KG1 (cell line): ENCODE data around the gene ZNF513.

ENCODE experiments used
- DNase-seq: peaks from one replicate; lab custom pipeline; 2025; lab: John Stamatoyannopoulos, UW

ZNF513 gene

DNA sequence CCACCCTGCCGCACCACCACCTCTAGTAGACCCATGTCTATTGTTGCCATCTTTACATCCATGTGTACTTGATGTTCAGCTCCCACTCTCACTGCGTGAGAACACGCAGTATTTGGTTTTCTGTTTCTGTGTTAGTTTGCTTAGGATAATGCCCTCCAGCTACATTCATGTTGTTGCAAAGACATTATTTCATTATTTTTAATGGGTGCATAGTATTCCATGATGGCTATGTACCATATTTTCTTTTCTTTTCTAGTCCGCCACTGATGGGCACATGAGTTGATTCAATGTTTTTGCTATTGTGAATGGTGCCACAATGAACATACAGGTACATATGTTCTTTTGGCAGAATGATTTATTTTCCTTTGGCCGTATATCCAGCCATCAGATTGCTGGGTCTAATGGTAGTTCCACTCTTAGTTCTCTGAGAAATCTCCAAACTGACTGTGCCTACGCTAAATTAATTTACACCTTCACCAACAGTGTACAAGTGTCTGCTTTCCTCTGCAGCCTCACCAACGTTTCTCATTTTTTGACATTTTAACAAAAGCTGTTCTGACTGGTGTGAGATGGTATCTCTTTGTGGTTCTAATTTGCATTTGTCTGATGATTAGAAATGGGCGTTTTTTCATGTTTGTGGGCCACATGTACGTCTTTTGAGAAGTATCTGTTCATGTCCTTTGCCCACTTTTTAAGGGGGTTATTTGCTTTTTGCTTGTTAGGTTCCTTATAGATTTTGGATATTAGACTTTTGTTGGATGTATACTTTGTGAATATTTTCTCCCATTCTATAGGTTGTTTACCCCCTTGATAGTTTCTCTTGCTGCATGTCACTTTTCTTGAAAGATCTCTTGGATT, 10.5 kb upstream of the ZNF513 start:
- no peak for DNase-seq

DNA sequence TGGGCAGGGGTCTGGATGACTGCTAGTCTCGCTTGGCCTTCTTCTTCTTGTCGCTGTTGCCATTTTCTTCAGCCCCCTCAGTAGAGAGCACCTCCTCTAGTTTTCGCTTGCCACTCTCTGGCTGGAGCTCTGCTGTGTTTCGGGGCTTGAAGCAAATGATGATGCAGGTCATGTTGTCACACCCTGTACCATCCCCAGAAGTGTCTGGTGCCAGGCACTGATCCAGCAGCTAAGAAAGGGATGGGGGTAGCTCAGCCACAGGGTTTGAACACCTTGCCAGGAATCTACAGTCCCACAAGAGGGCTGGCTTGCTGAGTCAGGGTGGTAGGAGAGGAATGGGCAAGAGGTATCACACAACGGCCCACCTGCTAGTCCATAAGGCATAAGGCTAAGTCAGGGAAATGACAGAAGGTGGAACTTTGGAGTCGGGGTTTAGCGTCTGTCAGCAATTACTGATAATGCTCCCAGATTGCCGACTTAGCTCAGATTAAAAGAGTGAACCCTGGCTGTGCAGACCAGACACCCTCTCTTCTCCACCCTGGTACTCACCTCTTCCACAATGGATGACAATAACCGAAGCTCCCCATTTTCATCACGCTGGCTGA, 1.1 kb upstream of the ZNF513 start:
- no peak for DNase-seq

DNA sequence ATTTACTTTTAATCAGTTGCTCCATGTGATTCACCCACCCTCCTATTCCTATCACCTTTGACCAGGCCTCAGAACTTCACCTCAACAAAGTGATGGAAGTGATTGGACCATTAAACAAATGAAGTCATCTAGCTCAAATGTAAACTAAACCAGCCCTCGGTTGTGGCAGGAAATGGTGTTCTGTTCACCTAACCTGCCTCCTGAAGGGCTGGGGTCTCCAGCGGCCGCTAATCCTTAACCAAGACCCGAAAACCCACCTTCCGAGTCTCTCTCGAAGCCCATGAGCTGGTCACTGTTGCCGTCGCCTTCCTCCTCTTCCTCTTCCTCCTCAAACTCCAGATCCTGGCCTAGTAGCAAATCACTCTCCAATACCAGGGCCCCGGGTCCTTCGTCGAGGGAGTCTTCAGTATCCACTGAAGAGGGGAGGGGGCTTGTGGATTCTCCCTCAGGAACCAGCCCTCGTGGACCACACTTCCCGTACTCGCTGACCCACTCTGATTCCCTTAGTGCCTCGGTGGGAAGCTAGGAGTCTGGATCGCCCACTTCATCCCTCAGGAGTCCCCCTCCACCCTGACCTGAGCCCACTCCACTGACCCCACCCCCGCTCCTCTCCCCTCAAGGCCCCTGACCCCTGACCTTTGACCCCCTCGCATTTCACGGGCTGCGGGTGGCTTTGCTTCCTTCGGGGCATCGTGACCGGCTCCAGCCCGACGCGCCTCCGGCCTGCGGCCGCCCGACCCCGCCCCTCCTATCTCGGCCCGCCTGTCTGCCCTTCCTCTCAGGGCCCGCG, 503 bp downstream of the ZNF513 start:
- DNase-seq = no peak

DNA sequence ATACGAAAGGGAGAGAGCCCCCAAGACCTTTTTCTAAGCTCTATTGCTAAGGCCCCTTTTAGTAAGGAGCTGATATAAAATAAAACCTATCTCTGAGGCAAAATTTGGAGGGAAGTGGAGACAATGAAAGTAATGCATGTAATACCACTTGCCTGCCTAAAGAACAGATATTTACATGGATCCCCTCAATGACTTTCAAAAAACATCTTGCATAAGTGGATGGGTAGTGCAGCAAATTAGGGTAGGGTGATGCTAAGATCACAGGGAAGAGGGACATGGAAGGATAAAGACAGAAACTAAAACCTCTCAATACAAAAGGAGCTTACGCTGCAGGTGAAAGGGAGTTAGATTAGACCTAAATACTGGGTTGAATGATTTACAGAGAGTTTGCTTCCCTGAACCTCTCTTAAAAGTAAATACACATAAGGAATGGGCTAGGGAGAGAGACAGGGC, 1.1 kb downstream of the ZNF513 start:
- no peak for DNase-seq

DNA sequence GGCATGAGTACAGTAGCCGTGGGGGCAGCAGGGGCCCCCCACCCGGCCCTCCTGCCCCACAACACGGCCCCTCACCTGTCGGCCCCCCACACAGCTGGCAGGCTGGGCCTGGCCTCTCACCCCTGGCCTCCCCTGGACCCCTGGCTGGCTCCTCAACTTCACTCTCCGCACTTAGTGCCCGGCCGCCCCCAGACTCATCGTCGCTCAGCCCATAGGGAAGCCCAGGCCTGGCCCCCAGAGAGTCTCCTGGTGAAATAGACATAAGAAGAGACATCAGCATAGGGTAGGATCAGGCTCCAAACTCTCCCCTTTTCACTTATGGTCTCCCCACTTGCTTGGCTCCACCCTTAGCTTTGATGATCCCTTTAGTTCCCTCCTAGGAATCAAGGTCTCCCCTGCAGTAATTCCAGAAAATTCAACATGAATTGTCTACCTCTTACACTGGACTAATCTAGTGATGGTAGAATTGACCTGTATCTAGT, 1.7 kb downstream of the ZNF513 start:
- DNase-seq = no peak

DNA sequence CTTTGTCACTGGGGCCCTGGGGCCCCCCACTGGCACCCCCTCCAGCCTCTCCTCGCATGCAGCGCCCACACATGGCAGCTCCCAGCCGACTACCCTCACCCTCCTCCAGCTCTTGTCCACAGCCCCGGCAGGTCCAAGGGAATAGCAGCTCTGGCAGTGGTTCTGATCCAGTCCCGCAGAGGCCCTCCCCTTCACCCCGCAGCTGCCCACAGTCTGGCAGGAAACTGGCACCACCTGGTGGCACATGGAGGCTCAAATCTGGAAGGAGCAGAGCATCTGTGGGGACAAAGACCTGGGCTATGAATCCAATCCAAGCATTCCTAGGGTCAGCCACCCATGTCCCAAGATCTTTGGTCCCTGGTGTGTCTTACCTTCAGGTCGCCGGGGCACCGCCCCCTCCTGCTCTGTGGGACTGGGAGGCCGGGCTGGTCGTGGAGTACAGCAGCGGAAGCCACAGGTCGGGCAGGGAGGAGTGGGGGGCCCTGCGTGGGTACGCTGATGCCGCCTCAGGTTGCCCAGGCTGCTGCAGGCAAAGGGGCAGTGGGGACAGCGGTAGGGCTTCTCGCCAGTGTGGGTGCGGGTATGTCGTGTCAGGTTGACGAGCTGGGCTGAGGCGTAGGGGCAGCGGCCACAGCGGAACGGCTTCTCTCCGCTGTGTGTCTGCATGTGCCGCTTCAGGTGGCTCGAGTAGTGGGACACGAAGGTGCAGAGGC, 2.3 kb downstream of the ZNF513 start:
- no peak for DNase-seq

DNA sequence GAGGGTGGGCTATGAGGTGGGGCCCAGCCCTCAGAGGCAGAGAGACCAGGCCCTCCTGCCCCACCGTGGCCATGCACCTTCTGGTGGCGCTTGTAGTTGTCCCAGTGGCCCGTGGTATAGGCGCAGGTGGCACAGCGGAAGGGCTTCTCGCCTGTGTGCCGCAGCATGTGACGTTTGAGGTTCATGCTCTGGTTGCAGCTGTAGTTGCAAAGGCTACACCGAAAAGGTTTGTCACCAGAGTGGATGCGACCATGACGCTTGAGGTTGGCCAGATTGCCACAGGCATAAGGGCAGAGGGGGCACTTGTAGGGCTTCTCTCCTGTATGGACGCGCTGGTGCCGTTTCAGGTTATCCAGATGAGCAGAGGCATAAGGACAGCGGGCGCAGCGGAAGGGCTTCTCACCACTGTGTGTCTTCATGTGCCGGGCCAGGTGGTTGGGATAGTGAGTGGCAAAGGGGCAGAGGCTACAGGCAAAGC, 2.9 kb downstream of the ZNF513 start:
- DNase-seq = no peak

DNA sequence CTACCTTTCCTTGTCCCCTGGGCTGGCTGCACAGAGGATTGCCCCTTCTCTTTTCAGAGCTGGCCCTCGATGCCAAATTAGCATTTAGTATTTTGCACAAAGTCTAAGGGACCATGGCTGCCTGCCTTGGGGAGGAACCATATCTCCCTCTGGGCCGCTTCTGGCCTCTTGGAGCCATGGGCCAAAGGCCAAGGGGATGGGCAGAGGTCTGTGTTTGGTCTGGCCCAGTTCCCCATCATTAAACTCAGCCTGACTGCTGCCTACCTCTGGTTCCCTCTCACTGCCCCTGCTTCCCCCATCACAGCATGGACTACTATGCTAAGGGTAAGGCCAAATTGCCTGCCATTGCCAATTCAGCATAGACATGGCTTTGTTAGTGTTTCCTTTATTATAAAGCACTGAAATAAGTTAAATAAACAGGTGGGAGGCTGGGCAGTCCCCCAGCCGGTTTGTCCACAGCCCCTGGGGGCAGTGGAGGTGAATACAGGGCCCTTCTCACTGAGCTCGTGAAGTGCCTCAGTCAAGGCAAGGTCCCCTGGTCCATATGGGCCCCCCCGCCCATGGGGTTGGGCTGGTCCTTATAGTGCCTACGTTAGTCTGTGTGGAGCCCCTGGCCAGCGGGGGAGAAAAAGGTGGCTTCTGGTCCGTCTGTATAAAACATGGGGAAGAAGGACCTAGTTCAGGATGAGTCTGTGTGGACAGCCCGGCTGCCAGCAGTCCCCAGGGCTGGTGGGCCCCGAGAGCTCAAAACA, 3.5 kb downstream of the ZNF513 start:
- no peak for DNase-seq

DNA sequence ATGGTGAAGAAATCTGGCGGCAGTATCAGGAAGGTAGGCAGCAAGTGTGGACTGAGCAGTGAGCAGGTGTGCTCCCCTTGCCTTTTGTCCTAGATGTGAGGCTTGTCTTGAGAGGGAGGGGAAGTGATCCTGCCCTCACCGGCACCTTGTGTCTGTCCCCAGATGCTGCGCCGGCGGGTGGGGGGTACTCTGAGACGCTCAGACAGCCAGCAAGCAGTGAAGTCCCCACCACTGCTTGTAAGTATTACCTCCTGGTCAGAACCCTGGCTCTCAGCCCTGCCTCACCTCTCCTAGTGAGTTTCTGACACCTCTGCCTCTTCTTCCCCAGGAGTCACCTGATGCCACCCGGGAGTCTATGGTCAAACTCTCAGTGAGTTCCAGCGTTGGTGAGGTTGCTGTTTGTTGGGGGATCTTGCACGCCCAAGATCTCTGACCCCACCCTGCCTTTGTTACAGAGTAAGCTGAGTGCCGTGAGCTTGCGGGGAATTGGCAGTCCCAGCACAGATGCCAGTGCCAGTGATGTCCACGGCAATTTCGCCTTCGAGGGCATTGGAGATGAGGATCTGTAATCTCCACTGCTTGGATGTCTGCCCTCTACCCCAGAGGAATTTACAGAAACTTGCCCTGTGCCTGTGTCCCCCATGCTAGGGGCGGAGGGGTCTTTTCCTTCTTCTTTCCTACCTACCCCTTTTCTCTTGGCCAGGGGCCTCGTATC, 4.2 kb downstream of the ZNF513 start:
- no peak for DNase-seq

DNA sequence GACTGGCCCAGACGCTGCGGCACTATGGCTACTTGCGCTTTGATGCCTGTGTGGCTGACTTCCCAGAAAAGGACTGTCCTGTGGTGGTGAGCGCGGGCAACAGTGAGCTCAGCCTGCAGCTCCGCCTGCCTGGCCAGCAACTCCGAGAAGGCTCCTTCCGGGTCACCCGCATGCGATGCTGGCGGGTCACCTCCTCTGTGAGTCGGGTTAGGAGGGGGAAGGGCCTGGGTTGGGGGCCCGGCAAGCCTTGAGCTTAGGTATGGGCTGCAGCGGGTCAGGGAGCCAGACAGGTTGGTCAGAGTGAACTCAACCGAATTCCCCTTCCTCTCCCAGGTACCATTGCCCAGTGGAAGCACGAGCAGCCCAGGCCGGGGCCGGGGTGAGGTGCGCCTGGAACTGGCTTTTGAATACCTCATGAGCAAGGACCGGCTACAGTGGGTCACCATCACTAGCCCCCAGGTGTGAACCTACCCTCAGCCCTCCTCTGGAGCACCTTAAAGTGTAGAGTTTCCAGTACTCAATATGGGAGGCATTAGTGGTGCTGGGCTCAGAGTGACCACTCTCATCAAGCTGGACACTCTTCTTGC, 4.9 kb downstream of the ZNF513 start:
- DNase-seq = no peak

DNA sequence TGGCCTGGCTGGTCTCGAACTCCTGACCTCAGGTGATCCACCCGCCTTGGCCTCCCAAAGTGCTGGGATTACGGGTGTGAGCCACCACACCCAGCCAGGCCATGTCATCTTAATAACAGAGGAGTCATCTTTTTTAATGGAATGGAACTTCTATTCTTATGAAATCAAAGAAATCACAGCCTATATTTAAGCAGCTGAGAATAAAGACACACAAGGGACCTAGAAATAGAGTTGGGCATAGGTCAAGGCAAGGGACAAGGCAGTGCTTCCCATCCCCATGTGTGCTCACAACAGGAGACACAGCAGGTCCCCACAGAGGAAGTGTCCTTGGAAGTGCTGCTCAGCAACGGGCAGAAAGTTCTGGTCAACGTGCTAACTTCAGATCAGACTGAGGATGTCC, 7.0 kb downstream of the ZNF513 start:
- DNase-seq = no peak

DNA sequence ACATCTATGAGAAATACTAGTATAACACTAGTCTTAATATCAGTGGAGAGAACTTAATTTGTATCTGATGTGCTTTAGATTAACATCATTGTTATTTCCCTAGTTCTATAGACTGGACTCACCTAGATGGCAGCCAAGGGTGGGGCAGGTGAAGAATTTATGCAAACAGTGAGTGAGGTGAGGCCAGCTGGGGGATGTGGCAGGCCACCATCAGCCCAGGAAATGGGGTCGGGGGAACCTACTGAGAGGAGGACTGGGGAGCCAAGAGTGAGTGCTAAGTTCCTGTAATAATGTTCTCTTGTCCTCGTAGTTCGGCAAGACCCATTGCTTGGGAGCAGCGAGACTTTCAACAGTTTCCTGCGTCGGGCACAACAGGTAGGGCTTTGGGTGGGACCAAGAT, 7.6 kb downstream of the ZNF513 start:
- DNase-seq = no peak

DNA sequence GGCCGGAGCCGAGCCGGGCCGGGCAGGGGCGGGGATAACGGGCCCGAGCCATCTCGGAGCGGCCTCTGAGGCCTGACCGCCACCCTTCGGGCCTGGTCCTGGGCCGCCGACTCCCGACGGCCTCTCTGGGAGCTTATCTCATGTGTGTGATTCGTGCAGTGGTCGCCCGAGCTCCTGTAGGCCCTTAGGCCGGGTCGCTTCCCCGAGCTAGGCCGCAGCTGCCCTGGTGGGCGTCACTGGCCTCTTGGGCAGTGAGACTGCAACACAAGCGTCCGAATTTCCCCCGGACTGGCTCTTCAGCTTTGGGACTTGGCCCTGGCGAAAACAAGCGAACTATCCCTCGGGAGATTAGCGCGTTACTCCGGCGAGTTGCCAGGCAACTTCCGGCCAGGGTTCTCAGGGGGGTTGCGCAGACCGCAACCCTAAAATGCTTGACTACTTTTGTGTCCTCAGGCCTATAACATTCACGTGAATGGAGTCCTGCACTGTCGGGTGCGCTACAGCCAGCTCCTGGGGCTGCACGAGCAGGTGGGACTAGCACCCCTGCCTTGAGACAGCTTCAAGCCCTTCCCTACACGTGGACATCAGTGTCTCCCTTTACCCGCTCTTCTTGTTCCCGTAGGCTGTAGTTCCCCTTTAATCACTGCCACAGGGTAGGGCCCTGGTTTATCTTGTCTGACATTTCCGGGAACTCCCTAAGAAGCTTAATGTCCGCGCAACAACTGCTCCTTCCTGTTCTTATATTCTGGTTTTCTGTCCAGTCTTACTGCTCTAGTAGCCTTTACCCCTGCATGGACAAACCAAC, 9.5 kb downstream of the ZNF513 start:
- peak; percentile 21 for DNase-seq

DNA sequence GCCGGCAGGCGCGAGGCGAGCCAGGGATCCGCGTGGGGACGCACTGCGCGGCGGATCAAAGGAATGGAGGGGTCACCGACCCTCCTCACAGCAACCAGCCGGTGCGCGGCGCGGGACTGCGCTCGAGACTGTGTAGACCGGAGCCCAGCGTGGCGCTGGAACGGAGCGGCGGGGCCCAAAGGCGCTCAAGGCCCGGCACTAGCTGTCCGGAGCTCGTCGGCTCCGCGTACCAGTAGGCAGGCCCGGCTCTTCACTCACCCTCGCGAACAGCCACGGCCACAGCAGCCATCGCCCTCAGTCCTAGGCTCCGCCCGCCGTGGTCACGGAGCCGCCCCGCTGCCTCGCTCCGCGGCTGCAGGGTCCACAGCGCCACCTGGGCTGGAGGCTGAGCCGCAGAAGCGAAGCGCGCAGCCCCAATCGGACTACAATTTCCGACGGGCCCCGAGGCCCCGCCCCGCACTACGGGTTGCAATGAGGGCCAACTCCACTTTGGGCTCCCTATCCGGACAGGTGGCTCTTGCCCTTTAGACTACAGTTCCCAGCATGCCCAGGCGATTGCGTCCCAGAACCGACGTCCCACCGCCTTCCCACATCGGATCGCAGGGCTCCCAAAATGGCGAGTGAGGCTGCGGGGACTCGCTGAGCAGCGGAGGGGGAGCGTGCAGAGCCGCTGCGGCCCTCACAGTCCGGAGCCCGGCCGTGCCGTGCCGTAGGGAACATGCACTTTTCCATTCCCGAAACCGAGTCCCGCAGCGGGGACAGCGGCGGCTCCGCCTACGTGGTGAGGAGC, 10.3 kb downstream of the ZNF513 start, which contains the start of the genes EIF2B4 and SNX17:
TSS of gene EIF2B4 (minus strand) at position 313 of the 790 bp plus-strand sequence. CDS start at position 289, 24 bp downstream.
TSS of gene SNX17 (plus strand) at position 591 of the 790 bp plus-strand sequence. CDS start at position 719, 128 bp downstream.
- DNase-seq = peak; percentile 96

DNA sequence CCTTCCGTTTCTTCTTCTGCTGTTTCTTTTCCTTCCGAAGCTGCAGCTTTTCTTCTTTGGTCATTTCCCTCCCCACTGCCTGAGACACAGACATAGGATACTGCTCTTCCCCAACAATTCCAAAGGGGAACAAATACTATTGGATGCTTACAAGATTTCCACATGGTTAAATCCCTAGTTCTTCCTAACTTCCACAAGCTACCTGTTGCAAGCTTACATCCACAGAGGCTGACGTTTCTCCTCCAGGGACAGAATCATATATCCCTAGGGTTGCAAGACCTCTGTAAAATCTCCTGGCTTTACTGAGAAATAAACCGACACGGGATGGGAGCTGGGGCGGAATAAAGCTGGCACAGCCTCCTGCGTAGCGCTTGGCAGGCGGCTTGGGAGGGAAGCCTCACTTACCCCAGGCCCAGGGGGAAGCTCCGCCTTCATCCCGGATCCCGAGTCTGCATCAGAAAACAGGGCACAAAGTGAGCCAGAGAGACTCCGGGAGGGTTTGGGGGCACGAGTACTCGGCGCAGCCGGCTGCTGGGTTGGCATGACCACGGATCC, 11.0 kb downstream of the ZNF513 start:
- no peak for DNase-seq

DNA sequence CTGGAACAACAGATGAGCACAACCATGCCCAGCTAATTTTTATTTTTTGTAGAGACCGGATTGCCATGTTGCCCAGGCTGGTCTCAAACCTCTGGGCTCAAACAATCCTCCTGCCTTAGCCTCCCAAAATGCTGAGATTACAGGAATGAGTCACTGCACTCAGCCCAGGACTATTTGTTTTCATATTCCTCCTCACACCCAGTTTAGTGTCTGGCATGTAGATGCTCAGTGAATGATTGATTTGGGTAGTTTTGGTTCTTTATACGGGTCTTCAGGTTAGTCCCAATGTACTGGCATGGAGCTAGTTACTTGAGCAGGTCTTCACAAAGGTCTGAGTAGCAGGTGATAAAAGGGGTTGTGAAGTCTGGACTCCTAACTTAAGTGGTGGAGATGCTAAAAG, 16.6 kb downstream of the ZNF513 start:
- no peak for DNase-seq

DNA sequence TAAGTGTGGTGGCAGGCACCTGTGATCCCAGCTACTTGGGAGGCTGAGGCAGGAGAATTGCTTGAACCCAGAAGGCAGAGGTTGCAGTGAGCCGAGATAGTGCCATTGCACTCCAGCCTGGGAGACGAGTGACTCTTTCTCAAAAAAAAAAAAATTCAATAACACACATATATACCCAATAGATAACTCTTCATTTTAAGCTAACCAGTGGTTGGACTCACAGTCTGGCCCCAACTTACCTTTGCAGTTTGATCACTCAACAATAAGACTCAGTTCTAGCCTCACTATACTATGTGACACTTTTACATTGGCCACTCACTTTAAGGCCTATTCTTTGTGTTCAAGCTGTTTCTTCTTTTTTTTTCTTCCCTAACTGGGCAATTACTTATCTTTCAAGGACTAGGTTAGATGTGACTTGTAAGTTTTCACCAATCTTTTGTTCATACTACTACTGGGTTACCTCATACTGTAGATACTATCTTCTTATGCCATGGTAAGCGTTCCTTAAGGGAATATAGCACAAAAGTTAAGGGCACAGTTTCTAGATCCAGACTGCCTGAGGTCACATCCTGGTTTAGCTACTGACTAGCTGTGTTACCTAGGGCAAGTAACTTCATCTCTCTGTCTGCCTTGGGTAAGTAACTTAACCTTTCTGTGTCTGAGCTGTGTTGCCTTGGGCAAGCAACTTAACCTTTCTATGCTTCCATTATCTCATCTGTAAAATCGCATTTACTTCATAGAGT, 17.7 kb downstream of the ZNF513 start:
- no peak for DNase-seq
